Duodenal mucosa (tissue), 2 donors: ENCODE results near the gene PSORS1C1.

Experiments used
- H3K27ac ChIP-seq: one replicate; pipeline ENCODE4 v1.7.0; 2013; ENCODE audit warnings: low read depth, low read length
- H3K27me3 ChIP-seq, 2 donors: one replicate each; pipeline ENCODE4 v1.7.0; 2013; ENCODE audit warnings: low read length in 2 of 2, control low read depth in 1 of 2; ENCODE audit not compliant: insufficient read depth in 2 of 2, control insufficient read depth in 1 of 2
- H3K36me3 ChIP-seq, 2 donors: one replicate each; pipeline ENCODE4 v1.7.0; 2013; ENCODE audit warnings: low read length in 2 of 2, control low read depth in 1 of 2; ENCODE audit not compliant: insufficient read depth in 2 of 2, control insufficient read depth in 1 of 2
- H3K4me1 ChIP-seq, 2 donors: one replicate each; pipeline ENCODE4 v1.7.0; 2013; ENCODE audit warnings: low read length in 2 of 2, control low read depth in 1 of 2; ENCODE audit not compliant: insufficient read depth in 2 of 2, control insufficient read depth in 1 of 2
- H3K4me3 ChIP-seq, 2 donors: one replicate each; pipeline ENCODE4 v1.7.0; 2013; ENCODE audit warnings: low read length in 2 of 2, low read depth in 1 of 2
- H3K9ac ChIP-seq, 2 donors: one replicate each; pipeline ENCODE4 v1.7.0; 2013; ENCODE audit warnings: low read length in 2 of 2, low read depth in 1 of 2
- H3K9me3 ChIP-seq, 2 donors: one replicate each; pipeline ENCODE4 v1.7.0; 2013; ENCODE audit warnings: low read length in 2 of 2, control low read depth in 1 of 2; ENCODE audit not compliant: control insufficient read depth in 1 of 2

Gene PSORS1C1

GRCh38 chr6:31094389-31094881 is 20.2 kb upstream of the PSORS1C1 start:
- Histone ChIP-seq H3K9ac (no peak overlapping the region), H3K4me3 (no peak overlapping the region), H3K27me3 (peaks cover 0 to 6% of the 10 kb centered on the region in 2 donors), H3K36me3 (no peaks in the 10 kb centered on the region), H3K4me1 (peaks cover 10 to 17% of the 10 kb centered on the region in 2 donors), H3K27ac (no peak overlapping the region), H3K9me3 (no peaks in the 10 kb centered on the region)

GRCh38 chr6:31096215-31096614 is 18.4 kb upstream of the PSORS1C1 start:
- no peak overlapping the region for H3K27ac ChIP-seq
- peaks cover 10 to 17% of the 10 kb centered on the region in 2 donors for H3K4me1 ChIP-seq
- no peaks in the 10 kb centered on the region for H3K9me3 ChIP-seq
- peaks cover 0 to 6% of the 10 kb centered on the region in 2 donors for H3K27me3 ChIP-seq
- H3K9ac ChIP-seq = no peak overlapping the region
- no peaks in the 10 kb centered on the region for H3K36me3 ChIP-seq
- no peak overlapping the region for H3K4me3 ChIP-seq

GRCh38 chr6:31096656-31097055 is 17.9 kb upstream of the PSORS1C1 start:
- Histone ChIP-seq H3K27me3 (peaks cover 0 to 6% of the 10 kb centered on the region in 2 donors), H3K4me3 (no peak overlapping the region), H3K27ac (no peak overlapping the region), H3K9me3 (no peaks in the 10 kb centered on the region), H3K36me3 (no peaks in the 10 kb centered on the region), H3K4me1 (peaks cover 10 to 14% of the 10 kb centered on the region in 2 donors), H3K9ac (no peak overlapping the region)

GRCh38 chr6:31098449-31098938 is 16.1 kb upstream of the PSORS1C1 start:
- Histone ChIP-seq H3K9me3 (no peaks in the 10 kb centered on the region), H3K4me1 (peaks cover 9 to 10% of the 10 kb centered on the region in 2 donors), H3K36me3 (no peaks in the 10 kb centered on the region), H3K27me3 (peaks cover 0 to 6% of the 10 kb centered on the region in 2 donors), H3K4me3 (no peak overlapping the region), H3K9ac (no peak overlapping the region), H3K27ac (no peak overlapping the region)

GRCh38 chr6:31103136-31103535 is 11.5 kb upstream of the PSORS1C1 start:
- Histone ChIP-seq H3K4me1 (no peaks in the 10 kb centered on the region), H3K27me3 (no peaks in the 10 kb centered on the region), H3K27ac (no peak overlapping the region), H3K9ac (no peak overlapping the region), H3K4me3 (no peak overlapping the region), H3K9me3 (no peaks in the 10 kb centered on the region), H3K36me3 (no peaks in the 10 kb centered on the region)

GRCh38 chr6:31107052-31107451 is 7.5 kb upstream of the PSORS1C1 start:
- H3K27ac ChIP-seq = no peak overlapping the region
- no peak overlapping the region for H3K9ac ChIP-seq
- peaks cover 0 to 11% of the 10 kb centered on the region in 2 donors for H3K27me3 ChIP-seq
- no peak overlapping the region for H3K4me3 ChIP-seq
- no peaks in the 10 kb centered on the region for H3K9me3 ChIP-seq
- H3K36me3 ChIP-seq = no peaks in the 10 kb centered on the region
- peaks cover 0 to 7% of the 10 kb centered on the region in 2 donors for H3K4me1 ChIP-seq

- Histone ChIP-seq H3K4me3 (no peak overlapping the region), H3K9me3 (no peaks in the 10 kb centered on the region), H3K27me3 (peaks cover 0 to 11% of the 10 kb centered on the region in 2 donors), H3K4me1 (peaks cover 14 to 24% of the 10 kb centered on the region in 2 donors), H3K27ac (no peak overlapping the region), H3K9ac (no peak overlapping the region), H3K36me3 (no peaks in the 10 kb centered on the region)
These were observed 3.6 kb upstream of the PSORS1C1 start for GRCh38 chr6:31110825-31111582.

- no peaks in the 10 kb centered on the region for H3K9me3 ChIP-seq
- no peak overlapping the region for H3K9ac ChIP-seq
- H3K4me1 ChIP-seq = peaks cover 18 to 24% of the 10 kb centered on the region in 2 donors
- peaks cover 0 to 11% of the 10 kb centered on the region in 2 donors for H3K27me3 ChIP-seq
- H3K4me3 ChIP-seq = no peak overlapping the region
- no peak overlapping the region for H3K27ac ChIP-seq
- H3K36me3 ChIP-seq = no peaks in the 10 kb centered on the region
These were observed 2.9 kb upstream of the PSORS1C1 start for GRCh38 chr6:31111712-31112111.

GRCh38 chr6:31112478-31112877 is 2.1 kb upstream of the PSORS1C1 start, which contains the start of gene C6orf15:
TSS of gene C6orf15 (minus strand) at chr6:31112575. CDS start at chr6:31112555, 20 bp downstream.
- H3K27me3 ChIP-seq = peaks cover 0 to 11% of the 10 kb centered on the region in 2 donors
- H3K36me3 ChIP-seq = no peaks in the 10 kb centered on the region
- no peak within 1 kb of the TSS for H3K27ac ChIP-seq
- no peak within 1 kb of the TSS for H3K9ac ChIP-seq
- no peaks in the 10 kb centered on the region for H3K9me3 ChIP-seq
- no peak within 1 kb of the TSS for H3K4me3 ChIP-seq
- H3K4me1 ChIP-seq = peaks cover 18 to 24% of the 10 kb centered on the region in 2 donors

- no peak overlapping the region for H3K9ac ChIP-seq
- H3K27me3 ChIP-seq = peaks cover 0 to 11% of the 10 kb centered on the region in 2 donors
- no peaks in the 10 kb centered on the region for H3K9me3 ChIP-seq
- peaks cover 18 to 24% of the 10 kb centered on the region in 2 donors for H3K4me1 ChIP-seq
- no peak overlapping the region for H3K27ac ChIP-seq
- H3K4me3 ChIP-seq = no peak overlapping the region
- no peaks in the 10 kb centered on the region for H3K36me3 ChIP-seq
These were observed 599 bp upstream of the PSORS1C1 start for GRCh38 chr6:31113861-31114540.
